HL-60 (cell line): ENCODE measurements around the gene AHCTF1.

Experiments used
- CTCF ChIP-seq: IDR thresholded peaks from one replicate; pipeline ENCODE4 v1.5.1; 2011; ENCODE audit warnings: low read length, control low read depth, inconsistent platforms; ENCODE audit not compliant: insufficient read depth
- POLR2AphosphoS5 ChIP-seq: IDR thresholded peaks from 2 replicates; pipeline ENCODE4 v1.6.1; 2012; ENCODE audit warnings: low read depth

GRCh38 chr1:246934765-246935164, 3.0 kb upstream of the AHCTF1 start:
- TF ChIP-seq CTCF (no peak), POLR2AphosphoS5 (no peak)
